Kidney tubule cell (primary cell): ENCODE results near the gene TLR8.
"Not testable (repeated sequence)": the region's sequence is repeated elsewhere in the genome, so short reads cannot be mapped to it uniquely, and the experiment has no call there.

Experiments
- DNase-seq: peaks from one replicate; pipeline ENCODE4 v3.0.0-alpha.2; 2018; ENCODE audit warnings: low spot score

Gene TLR8

GRCh38 chrX:12946838-12947544 is 40.6 kb downstream of the TLR8 start:
- peak; percentile 89 for DNase-seq

- no peak for DNase-seq
Measured at GRCh38 chrX:12947545-12948235, 41.3 kb downstream of the TLR8 start.

- DNase-seq = no peak
Measured at GRCh38 chrX:12948495-12948894, 42.1 kb downstream of the TLR8 start.

- DNase-seq = no peak
Measured at GRCh38 chrX:12949205-12949926, 42.9 kb downstream of the TLR8 start.

GRCh38 chrX:12949927-12950656 is 43.7 kb downstream of the TLR8 start:
- peak; percentile 83 for DNase-seq

- DNase-seq = peak; percentile 24
Measured at GRCh38 chrX:12950851-12951594, 44.6 kb downstream of the TLR8 start.

- DNase-seq = no peak
Measured at GRCh38 chrX:12951595-12951975, 45.2 kb downstream of the TLR8 start.

- DNase-seq = no peak
Measured at GRCh38 chrX:12953420-12953819, 47.0 kb downstream of the TLR8 start.

- DNase-seq = no peak
Measured at GRCh38 chrX:12954376-12954775, 48.0 kb downstream of the TLR8 start.

- DNase-seq = no peak
Measured at GRCh38 chrX:12954981-12955380, 48.6 kb downstream of the TLR8 start.

GRCh38 chrX:12955882-12956703 is 49.7 kb downstream of the TLR8 start:
- DNase-seq = peak; percentile 68

GRCh38 chrX:12956704-12957534 is 50.5 kb downstream of the TLR8 start:
- DNase-seq = peak; percentile 71

- no peak for DNase-seq
Measured at GRCh38 chrX:12958059-12958458, 51.6 kb downstream of the TLR8 start.

GRCh38 chrX:12958461-12958860 is 52.0 kb downstream of the TLR8 start:
- no peak for DNase-seq

GRCh38 chrX:12961196-12961718 is 54.8 kb downstream of the TLR8 start:
- no peak for DNase-seq

- DNase-seq = no peak
Measured at GRCh38 chrX:12962041-12962504, 55.7 kb downstream of the TLR8 start.

- not testable (repeated sequence) for DNase-seq
Measured at GRCh38 chrX:12963210-12963850, 56.9 kb downstream of the TLR8 start.

GRCh38 chrX:12965131-12965940 is 58.9 kb downstream of the TLR8 start:
- DNase-seq = no peak
